SK-N-SH (cell line): ENCODE data around the gene SPTLC1.

Source experiments
- CHD2 ChIP-seq: fragments of 150-350 bp; IDR thresholded peaks from 2 replicates; pipeline ENCODE4 v1.6.1; 2018; ENCODE audit warnings: low read length; ENCODE audit not compliant: partially characterized antibody
- EP300 ChIP-seq, 2 experiments: IDR thresholded peaks; 2 replicates each; pipeline versions ENCODE4 v1.4.0 to v1.6.1; 2012; ENCODE audit warnings: borderline replicate concordance in 1 of 2, low read depth in 1 of 2, low read length in 1 of 2
- EZH2phosphoT487 ChIP-seq: fragments of 200-600 bp; sonication (generic); IDR thresholded peaks from 2 replicates; pipeline ENCODE4 v1.6.1; 2017; ENCODE audit warnings: low read depth, mixed run types, mild to moderate bottlenecking, antibody characterized with exemption, moderate library complexity, borderline replicate concordance
- FOSL2 ChIP-seq: IDR thresholded peaks from 2 replicates; pipeline ENCODE4 v1.4.0; 2012; ENCODE audit warnings: low read depth, mild to moderate bottlenecking, moderate library complexity, borderline replicate concordance
- MXI1 ChIP-seq: IDR thresholded peaks from 2 replicates; pipeline ENCODE4 v1.6.1; 2012; ENCODE audit warnings: mild to moderate bottlenecking, low read depth, low read length, improper control_type of control experiment
- NRF1 ChIP-seq: IDR thresholded peaks from 2 replicates; pipeline ENCODE4 v1.6.1; 2012; ENCODE audit warnings: low read depth, mild to moderate bottlenecking, low read length
- POLR2AphosphoS5 ChIP-seq: IDR thresholded peaks from 2 replicates; pipeline ENCODE4 v1.6.1; 2012; ENCODE audit warnings: low read depth, low read length
- RFX5 ChIP-seq: IDR thresholded peaks from 2 replicates; pipeline ENCODE4 v1.6.1; 2012; ENCODE audit warnings: mild to moderate bottlenecking, improper control_type of control experiment, low read length
- SMC3 ChIP-seq: IDR thresholded peaks from 2 replicates; pipeline ENCODE4 v1.6.1; 2012; ENCODE audit warnings: low read depth, low read length, improper control_type of control experiment
- YY1 ChIP-seq: IDR thresholded peaks from 2 replicates; pipeline ENCODE4 v1.4.0; 2012; ENCODE audit warnings: low read depth, mild to moderate bottlenecking
- TF ChIP-seq, protein P1 (sequence below): fragments of 200-600 bp; sonication (generic); IDR thresholded peaks from 2 replicates; pipeline ENCODE4 v1.6.1; 2017; ENCODE audit warnings: antibody characterized with exemption, mild to moderate bottlenecking, moderate library complexity
- TF ChIP-seq, protein P2 (sequence below): IDR thresholded peaks from 2 replicates; pipeline ENCODE4 v1.4.0; 2012; ENCODE audit warnings: low read depth
- TF ChIP-seq, protein P3 (sequence below): IDR thresholded peaks from 2 replicates; pipeline ENCODE4; 2012
- TF ChIP-seq, protein P4 (sequence below): IDR thresholded peaks from 2 replicates; pipeline ENCODE4 v1.4.0; 2012; ENCODE audit warnings: low read depth, borderline replicate concordance

DNA sequence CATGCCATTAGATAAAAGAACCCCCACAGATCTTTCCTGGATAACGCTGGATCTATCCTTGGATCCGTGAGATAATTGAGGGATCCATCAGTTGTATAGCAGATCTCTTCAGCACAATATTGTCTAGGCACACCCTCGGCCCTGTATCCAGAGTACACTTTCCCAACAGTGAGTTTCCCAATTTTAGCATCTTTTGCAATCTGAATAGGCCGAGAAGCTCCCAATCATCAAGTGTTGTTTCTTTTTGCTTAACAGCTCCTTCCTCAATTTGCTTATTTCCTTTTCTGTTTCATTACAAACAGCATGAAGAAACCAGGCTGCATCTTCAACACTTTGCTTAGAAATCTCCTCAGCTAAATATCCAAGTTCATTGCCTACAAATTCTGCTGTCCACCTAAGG is 4.4 kb upstream of the SPTLC1 start:
- TF ChIP-seq, protein P1, sequence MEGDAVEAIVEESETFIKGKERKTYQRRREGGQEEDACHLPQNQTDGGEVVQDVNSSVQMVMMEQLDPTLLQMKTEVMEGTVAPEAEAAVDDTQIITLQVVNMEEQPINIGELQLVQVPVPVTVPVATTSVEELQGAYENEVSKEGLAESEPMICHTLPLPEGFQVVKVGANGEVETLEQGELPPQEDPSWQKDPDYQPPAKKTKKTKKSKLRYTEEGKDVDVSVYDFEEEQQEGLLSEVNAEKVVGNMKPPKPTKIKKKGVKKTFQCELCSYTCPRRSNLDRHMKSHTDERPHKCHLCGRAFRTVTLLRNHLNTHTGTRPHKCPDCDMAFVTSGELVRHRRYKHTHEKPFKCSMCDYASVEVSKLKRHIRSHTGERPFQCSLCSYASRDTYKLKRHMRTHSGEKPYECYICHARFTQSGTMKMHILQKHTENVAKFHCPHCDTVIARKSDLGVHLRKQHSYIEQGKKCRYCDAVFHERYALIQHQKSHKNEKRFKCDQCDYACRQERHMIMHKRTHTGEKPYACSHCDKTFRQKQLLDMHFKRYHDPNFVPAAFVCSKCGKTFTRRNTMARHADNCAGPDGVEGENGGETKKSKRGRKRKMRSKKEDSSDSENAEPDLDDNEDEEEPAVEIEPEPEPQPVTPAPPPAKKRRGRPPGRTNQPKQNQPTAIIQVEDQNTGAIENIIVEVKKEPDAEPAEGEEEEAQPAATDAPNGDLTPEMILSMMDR = no peak
- TF ChIP-seq EP300 (IDR thresholded peaks at IDR 0.05; ENCODE audit: borderline replicate concordance in 1 of 2, low read depth in 1 of 2, low read length in 1 of 2) (no peak), FOSL2 (no peak), SMC3 (no peak), EZH2phosphoT487 (no peak), CHD2 (no peak), RFX5 (no peak), YY1 (no peak), NRF1 (no peak), POLR2AphosphoS5 (no peak), MXI1 (no peak)
- TF ChIP-seq, protein P2, sequence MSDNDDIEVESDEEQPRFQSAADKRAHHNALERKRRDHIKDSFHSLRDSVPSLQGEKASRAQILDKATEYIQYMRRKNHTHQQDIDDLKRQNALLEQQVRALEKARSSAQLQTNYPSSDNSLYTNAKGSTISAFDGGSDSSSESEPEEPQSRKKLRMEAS = no peak
- TF ChIP-seq, protein P3, sequence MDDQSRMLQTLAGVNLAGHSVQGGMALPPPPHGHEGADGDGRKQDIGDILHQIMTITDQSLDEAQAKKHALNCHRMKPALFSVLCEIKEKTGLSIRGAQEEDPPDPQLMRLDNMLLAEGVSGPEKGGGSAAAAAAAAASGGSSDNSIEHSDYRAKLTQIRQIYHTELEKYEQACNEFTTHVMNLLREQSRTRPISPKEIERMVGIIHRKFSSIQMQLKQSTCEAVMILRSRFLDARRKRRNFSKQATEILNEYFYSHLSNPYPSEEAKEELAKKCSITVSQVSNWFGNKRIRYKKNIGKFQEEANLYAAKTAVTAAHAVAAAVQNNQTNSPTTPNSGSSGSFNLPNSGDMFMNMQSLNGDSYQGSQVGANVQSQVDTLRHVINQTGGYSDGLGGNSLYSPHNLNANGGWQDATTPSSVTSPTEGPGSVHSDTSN = no peak
- TF ChIP-seq, protein P4, sequence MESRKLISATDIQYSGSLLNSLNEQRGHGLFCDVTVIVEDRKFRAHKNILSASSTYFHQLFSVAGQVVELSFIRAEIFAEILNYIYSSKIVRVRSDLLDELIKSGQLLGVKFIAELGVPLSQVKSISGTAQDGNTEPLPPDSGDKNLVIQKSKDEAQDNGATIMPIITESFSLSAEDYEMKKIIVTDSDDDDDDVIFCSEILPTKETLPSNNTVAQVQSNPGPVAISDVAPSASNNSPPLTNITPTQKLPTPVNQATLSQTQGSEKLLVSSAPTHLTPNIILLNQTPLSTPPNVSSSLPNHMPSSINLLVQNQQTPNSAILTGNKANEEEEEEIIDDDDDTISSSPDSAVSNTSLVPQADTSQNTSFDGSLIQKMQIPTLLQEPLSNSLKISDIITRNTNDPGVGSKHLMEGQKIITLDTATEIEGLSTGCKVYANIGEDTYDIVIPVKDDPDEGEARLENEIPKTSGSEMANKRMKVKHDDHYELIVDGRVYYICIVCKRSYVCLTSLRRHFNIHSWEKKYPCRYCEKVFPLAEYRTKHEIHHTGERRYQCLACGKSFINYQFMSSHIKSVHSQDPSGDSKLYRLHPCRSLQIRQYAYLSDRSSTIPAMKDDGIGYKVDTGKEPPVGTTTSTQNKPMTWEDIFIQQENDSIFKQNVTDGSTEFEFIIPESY = no peak
